Embryonic facial prominence (tissue), 1 donor: ENCODE results near the gene ELANE.

Experiments used
- DNase-seq: peaks from one replicate; pipeline ENCODE4 v3.0.0-alpha.2; 2016; ENCODE audit errors: extremely low spot score

Gene ELANE

GRCh38 chr19:852136-853013 is at the start of gene ELANE:
TSS of gene ELANE (plus strand) at chr19:852303. CDS start at chr19:852329, 26 bp downstream.
- DNase-seq = no peak

- no peak for DNase-seq
These were observed 49.5 kb upstream of the ELANE start for GRCh38 chr19:802498-803098.

GRCh38 chr19:803099-803561 is 49.0 kb upstream of the ELANE start:
- DNase-seq = peak; percentile 2

GRCh38 chr19:803686-804418 is 48.3 kb upstream of the ELANE start:
- DNase-seq = no peak

- no peak for DNase-seq
These were observed 47.5 kb upstream of the ELANE start for GRCh38 chr19:804419-805165.

- no peak for DNase-seq
These were observed 46.9 kb upstream of the ELANE start for GRCh38 chr19:805166-805551.

- no peak for DNase-seq
These were observed 46.2 kb upstream of the ELANE start for GRCh38 chr19:805600-806550.

- DNase-seq = no peak
These were observed 45.2 kb upstream of the ELANE start for GRCh38 chr19:806815-807421.

- DNase-seq = no peak
These were observed 44.3 kb upstream of the ELANE start for GRCh38 chr19:807627-808422.

GRCh38 chr19:808423-808775 is 43.7 kb upstream of the ELANE start:
- DNase-seq = no peak

GRCh38 chr19:810077-810855 is 41.8 kb upstream of the ELANE start:
- DNase-seq = no peak

- DNase-seq = no peak
These were observed 41.1 kb upstream of the ELANE start for GRCh38 chr19:810883-811489.

GRCh38 chr19:811506-812048 is 40.5 kb upstream of the ELANE start:
- no peak for DNase-seq

GRCh38 chr19:812049-812746 is 39.9 kb upstream of the ELANE start:
- no peak for DNase-seq

GRCh38 chr19:812747-813218 is 39.3 kb upstream of the ELANE start:
- DNase-seq = no peak

GRCh38 chr19:813219-814151 is 38.6 kb upstream of the ELANE start:
- no peak for DNase-seq
